Measurements from ENCODE around the gene KIAA0040.

GRCh38 chr1:175129182-175129581, 63.4 kb downstream of the KIAA0040 start:
- TF ChIP-seq ZNF274 (IDR thresholded peaks at IDR 0.05; ENCODE audit: low read depth, low read length) (no peak), YY1 (IDR thresholded peaks at IDR 0.05; ENCODE audit: insufficient read depth, insufficient read length) (no peak)
